GM21367 (cell line): ENCODE measurements around the gene CEP170B.
"Not testable (repeated sequence)": the region's sequence is repeated elsewhere in the genome, so short reads cannot be mapped to it uniquely, and the experiment has no call there.

Source experiments
- ATAC-seq: cut with Tn5 transposase; IDR thresholded peaks from one replicate; pipeline ENCODE4 v1.9.1; 2021; ENCODE audit not compliant: unreplicated experiment

Gene CEP170B

DNA sequence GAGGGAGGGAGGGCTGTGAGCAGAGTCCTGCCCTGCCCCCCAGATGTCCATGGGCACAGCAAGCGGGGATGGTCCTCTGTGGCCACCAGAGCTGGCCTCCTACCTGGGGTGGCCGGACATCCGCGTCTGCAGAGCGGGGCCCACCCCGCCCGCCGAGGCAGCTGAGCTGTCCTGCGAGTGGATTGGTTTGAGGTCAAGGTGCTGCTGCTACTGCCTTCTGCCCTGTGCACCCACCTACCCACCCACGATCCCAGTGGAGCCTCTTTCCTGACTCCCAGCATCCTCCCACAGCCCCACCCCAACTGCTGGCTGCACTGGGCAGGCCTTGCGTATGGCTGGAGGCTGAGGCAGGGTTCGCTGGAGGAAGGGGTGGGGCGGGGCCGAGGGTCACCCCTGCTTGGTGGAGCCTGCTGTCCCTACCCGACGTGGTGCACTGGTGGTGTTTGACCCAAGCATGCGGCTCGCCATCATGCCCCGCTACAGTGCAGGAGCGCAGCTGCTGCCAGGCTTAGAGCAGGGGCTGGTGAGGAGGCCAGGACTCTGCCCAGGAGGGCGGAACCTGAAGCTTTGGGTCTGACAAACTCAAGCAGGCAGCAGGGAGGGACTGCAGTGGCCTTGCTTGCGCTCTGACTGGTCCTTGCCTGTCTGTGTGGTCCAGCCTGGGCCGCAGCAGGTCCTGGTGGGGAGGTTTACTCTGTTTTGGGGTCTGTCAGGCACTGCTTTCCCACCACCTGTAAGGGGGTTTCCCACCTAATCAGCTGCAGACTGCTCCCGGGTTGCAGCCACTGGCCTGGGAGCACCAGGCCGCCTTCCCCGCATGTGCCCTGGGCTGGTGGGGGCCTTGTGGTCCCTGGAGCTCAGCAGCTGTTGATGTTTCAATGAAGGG is 23.7 kb downstream of the CEP170B start:
- ATAC-seq = no peak

DNA sequence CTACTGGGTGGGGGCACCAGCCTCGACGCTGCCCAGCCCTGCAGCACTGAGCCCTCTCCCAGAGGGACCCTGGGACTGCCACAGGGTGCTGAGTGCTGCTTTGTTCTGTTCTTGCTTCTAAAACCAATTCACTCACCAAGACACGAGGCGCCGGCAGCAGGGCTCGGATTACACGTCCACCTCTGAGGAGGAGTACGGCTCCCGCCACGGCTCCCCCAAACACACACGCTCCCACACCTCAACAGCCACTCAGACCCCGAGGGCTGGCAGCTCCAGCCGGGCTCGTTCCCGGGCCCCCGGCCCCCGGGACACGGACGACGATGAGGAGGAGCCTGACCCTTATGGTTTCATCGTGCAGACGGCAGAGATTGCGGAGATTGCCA is 24.3 kb downstream of the CEP170B start:
- no peak for ATAC-seq

DNA sequence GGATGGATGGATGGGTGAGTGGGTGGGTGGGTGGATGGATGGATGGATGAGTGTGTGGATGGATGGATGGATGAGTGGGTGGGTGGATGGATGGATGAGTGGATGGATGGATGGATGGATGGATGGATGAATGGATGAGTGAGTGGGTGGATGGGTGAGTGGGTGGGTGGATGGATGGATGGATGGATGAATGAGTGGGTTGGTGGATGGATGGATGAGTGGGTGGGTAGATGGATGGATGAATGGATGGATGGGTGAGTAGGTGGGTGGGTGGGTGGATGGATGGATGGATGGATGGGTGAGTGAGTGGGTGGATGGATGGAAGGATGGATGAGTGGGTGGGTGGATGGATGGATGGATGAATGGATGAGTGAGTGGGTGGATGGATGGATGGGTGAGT is 25.2 kb downstream of the CEP170B start:
- not testable (repeated sequence) for ATAC-seq

DNA sequence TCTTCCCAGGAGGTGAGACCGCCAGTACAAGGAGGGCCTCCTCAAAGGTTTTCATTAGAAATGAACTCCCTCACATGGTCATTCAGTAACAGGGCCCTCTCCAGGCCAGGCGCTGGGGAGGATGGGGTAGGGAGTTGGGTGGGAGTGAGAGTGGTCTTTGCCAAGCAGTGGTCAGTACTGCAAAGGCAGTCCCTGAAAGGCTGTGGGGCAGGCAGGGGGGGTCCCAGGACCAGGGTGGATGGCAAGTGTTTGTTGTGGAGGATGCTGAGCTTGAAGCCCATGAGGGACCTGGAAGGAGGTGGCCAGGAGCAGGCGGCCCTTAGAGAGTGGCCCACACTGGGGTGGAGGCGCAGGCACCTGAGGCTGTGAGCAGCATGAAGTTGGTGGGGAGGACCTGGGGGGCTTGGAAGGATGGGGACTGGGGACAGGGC is 26.1 kb downstream of the CEP170B start:
- ATAC-seq = no peak

DNA sequence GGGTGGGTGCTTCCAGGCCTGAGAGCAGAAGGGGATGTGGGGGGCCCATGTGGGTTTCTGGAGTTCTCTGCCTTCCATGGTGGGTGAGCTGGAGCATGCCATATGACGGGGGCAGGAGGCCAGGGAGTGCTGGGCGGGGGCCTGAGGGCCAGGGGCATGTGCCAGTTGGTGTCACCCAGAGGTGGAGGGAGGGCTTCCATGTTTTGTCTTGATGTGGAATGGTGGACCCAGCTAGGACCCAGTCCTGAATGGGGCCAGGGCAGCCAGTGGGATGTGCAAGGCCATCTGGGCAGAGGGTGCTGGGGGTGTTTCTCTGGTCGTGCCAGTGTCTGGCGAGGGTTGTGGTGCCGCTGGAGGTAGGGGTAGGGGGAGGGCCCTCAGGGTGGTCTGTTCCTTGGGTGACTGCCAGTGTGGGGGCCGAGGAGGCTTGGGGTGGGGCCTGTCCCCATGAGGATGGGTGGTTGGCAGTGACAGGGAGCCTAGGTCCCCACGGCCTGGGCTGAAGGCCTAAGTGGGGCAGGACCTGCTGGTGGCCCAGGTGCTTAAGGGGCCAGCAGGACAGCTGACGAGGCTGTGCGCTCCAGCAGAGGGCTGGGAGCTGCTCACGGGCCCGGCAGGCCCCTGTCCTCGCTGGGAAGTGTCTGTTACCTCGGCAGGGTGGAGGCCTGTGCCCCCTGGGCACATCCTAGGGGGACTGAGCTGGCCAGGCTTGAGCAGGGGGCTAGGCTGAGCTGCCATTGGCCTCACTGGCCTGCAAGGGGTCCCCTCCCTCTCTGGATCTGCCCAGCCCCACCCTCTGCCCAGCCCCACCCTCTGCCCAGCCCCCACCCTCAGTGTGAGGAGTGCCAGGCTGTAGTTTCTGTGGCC is 26.8 kb downstream of the CEP170B start:
- ATAC-seq = no peak

DNA sequence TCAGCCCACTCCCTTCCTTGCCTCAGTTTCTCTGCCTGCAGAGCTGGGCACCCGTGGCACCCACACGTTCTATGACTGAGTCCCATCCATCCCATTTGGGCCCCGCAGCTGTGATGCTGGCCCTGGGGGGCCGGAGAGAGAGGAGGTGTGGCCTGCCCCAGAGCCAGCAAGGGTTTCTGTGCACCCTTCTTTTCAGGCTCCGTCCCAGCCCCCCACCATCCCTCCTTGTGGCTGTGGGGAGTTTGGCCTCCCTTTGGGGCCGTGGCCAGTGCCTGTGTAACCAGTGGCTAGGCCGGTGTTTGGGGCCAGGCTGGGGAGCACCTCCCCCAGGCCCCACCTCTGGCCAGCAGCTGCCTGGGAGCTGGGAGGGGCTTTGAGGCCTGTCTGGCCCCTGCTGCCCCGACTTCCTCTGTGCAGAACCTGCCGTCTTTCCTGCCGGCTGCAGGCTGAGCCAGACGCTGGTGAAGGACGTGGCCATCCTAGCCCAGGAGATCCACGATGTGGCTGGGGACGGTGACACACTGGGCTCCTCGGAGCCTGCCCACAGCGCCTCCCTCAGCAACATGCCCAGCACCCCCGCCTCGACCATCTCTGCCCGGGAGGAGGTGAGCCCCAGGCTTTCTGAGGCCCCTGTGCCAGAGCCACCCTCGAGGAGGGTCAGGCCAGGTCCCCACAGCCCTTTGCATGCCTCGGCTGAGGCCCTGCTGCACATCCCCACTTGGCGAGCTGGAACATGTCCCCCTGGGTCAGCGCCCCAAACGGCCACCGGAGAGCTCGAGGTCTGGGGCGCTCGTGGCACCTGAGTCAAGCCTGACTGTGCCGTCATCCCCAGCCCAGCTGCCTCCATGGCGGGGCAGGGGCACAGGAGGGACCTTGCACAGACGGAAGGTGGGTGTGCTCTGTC is 27.7 kb downstream of the CEP170B start:
- ATAC-seq = no peak

DNA sequence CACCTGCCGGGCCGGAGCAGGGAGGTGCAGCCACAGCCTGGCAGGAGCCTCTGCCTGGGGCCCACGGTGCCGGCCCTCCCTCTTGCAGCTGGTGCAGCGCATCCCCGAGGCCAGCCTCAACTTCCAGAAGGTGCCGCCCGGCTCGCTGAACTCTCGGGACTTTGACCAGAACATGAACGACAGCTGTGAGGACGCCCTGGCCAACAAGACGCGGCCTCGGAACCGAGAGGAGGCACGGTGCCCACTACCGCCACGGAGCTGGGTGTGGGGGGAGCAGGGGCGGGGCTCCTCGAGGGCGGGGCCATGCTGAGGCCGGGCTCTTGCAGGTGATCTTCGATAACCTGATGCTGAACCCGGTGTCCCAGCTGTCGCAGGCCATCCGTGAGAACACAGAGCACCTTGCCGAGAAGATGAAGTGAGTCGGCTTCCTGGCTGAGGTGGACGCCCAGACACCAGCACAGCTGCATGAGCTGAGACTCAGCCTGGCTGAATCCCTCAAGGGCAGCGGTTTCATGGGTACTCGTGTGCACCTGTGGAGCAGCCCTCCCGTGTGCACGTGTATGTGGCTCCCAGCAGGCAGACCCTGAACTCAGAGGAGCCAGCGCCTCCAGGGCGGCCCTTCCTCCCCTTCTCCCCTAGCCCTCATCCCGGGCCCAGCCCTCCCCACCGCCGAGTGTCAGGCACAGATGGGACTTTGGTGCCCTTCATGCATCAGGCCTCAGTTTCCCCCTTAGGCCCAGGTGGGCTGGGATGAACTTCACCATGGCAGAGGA is 28.6 kb downstream of the CEP170B start:
- ATAC-seq = no peak

DNA sequence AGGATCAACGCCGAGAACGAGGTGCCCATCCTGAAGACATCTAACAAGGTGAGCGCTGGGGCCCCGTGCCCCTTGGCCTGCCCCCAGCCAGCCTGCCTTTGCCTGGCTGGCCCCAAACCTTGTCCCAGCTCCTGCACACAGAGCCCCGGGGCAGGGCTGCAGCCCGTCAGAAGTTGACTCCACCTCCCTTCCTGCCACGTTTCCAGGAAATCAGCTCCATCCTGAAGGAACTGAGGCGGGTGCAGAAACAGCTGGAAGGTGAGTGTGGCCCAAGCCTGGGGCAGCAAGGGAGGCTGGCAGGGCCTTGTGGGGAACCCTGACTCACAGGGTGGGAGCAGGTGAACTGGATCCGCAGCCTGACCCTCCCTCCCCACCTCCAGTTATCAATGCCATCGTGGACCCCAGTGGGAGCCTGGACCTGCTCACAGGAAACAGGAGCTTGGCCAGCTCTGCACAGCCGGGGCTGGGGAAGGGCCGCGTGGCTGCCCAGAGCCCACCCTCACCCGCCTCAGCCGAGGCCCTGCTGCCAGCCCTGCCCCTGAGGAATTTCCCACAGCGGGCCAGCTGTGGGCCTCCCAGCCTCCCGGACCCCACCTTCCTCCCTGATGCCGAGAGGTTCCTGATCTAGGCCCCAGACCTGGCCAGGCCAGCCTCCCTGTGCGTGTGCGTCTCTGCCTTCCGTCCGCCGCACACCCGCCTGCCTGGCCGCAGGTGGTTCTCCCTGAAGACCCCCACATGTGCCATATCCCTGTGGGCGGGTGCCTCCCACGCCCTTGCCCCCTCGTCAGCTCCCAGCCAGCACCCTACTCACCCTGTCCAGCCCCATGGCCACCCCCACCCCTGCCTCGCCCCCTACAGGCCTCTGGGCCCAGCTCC is 29.5 kb downstream of the CEP170B start:
- ATAC-seq = no peak

DNA sequence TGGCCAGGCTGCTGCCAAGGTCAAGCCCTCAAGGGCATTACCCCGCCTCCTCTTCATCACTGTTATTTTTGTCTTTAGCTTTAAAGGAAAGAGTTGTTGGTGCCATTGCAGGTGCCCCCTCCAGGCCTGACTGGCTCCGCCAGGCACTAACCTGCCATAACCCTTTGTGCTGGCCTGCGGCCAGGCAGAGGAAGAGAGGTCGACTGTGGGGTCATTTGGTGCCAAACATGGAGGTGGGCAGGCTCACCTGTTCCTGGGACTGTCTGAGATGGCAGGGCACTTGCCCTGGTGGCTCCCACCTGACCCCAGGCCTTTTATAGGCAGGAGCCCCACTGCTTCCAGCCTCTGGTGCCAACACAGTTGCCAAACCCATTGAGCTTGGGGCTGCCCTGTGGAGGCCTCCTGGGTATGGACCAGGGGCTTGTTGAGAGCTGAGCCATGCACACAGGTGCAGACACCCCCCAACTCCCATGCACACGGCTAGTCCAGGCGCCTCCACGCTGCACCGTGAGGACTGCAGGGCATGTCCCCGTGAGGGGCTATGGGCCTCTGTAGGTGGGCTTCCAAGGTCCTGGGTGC is 30.2 kb downstream of the CEP170B start:
- ATAC-seq = no peak

DNA sequence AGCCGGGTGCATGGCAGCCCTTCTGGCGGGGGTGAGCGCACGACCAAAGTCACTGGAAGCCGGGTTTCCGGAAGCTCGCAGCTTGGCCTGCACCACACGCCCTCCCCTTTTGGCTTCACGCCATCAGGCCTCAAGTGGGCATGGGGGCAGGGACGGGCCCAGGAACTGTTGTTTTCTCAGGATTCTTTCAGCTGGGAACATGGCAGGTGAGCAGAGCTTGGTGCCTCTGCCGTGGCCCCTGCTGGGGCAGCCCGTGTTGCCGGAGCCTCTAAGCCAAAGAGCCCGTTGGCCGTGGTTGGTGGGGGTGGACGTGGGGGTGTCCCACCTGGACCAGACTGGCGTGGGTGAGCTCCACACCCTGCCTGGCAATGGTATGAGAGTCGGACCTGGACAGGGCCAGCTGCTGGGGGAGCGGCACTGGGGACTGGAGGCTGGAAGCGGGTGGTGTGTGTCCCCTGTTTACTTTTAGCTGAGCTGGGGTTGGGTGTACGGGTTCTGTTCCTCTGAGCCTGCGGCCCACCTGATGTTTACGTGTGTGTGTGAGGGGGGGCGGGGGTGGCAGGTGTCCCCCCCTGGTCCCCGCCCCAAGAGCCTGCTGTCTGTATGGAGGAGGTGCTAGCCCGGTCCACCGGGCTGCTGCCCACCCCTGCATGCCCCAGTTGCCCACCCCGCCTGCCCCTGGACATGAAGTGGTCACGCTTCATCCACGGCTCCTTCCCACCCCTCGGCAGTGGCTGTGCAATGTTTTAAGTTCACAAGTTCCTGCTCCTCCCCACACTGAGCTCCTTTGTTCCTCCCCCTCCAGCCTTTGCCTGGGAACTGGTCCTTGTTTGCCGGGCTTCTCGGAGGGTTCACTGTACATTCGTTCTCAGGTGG is 31.0 kb downstream of the CEP170B start:
- ATAC-seq = no peak

DNA sequence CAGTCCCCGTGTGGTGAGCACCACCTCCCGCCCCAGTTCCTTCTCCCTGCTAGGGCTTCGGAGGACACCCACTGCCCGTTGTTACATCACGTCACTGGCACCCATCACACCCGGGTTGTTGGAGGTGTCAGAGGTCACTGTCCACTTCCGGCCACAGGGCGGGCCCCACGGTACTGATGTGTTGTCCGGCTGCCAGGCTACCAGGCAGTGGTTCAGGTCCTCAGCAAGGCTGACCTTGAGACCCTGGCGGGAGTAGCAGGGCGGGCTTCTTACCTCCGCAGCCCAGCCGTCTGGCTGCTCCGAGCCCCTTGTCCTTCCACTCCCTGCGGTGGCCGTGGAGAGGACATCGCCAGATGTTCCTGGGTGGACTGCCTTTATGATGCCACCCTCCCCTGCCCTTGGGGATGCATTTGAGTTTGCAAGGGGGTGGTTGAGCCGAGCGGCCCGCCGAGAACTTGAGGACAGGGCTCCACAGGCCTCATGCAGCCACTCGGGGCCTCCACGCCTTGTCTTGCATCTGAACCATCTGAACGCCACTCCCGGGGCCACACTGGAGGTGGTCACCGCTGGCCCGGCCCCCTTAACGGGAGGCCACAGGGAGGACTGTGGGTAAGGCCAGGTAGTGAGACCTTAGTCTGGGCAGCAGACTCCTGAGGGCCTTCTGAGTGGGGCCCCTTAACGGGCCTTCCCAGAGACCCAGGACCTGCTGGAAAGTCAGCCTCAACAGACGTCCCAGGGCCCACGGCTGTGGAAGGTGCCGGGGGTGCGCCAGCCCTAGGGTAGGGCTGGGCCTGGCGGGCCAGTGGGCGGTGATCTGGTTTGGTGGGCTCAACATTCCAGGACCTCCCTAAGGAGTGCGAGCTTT is 32.5 kb downstream of the CEP170B start:
- ATAC-seq = no peak

DNA sequence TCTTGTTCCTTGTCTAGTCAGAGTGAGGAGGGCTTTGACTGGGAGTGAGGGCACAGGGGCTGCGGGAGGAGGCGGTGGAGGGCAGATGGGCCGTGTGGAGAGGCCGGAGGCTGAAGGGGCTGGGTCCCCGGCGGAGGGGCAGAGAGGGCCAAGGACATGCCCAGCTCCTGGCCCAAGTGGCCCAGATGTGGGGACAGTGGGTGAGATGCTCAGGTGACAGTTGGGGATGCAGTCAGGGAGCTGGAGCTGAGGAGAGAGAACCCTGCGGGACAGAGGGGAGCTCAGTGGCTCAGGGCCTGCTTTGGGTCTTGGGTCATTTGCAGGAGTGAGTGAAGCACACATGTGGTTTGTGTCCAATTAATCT is 33.1 kb downstream of the CEP170B start:
- ATAC-seq = no peak

DNA sequence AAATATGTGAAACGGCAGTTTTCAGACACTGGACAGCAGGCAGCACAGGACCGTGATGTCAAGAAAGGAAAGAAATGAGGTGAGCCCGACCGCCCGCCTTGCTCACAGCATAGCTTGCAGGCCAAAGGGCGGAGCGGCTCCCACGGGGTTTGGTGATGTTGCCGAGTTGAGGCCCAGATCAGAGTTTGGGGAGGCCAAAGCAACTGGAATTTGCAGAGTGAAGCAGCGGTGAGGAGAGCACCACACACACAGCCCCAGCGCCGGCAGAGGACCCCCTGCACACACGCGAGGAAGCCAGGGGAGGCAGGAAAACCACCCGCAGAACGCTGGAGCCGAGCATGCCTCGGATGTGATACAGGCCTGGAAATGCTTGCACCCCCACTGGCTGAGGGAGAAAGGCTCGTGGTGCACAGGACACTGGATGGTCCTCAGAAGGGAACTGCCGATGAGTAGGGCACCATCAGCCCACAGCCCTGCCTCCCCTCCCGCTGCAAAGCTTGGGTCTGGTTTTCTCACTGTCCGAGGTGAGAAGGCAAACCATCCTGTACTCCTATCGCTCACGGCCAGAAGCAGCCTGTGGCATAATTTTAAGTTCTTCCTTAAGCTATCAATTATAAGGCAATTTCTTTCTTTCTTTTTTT is 33.9 kb downstream of the CEP170B start:
- no peak for ATAC-seq

DNA sequence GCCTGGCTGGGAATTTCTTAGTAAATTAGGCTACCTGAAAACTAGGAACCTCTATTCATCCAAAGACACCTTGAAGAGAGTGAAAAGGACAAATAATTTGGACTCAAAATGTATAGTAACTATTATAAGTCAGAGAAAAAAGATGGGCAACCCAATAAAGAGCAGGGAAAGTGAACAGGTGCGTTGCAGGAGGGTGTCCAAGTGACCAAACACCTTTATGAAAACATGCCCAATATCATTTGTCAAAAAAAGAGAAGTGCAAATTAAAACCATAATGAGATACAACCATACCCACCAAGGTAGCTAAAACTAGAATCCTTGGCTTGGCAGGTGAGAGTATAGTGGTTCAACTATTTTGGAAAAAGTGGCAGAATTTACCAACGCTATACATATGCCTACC is 34.7 kb downstream of the CEP170B start:
- ATAC-seq = no peak

DNA sequence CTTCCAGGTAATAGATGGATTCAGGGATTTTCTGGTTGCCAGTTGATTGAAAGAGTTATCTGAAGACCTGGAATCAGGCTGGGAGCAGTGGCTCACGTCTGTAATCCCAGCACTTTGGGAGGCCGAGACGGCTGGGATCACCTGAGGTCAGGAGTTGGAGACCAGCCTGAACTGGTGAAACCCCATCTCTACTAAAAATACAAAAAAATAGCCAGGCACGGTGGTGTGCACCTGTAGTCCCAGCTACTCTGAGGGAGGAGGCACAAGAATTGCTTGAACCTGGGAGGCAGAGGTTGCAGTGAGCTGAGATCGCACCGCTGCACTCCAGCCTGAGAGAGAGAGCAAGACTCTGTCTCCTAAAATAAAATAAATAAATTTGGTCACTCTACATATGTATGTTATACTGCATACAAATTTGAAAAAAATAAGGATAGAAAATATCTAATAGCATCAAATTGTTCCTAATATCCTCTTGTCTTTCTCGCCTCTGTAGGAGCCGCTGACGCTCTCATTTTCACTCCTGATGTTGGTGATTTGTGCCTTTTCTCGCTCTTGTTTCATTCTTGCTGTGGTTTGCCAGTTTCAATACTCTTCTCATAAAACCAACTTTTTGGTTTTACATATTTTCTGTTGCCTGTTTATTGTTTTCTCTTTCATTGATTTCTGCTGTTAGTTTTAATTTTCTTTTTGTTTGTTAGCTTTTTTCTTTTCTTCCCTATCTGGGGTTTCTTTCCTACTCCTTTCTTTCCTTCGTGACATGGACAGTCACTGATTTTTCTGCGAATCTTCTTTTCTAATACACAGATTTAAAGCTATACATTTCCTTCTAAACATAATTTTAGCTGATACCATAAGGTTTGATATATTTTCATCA is 35.8 kb downstream of the CEP170B start:
- ATAC-seq = no peak

DNA sequence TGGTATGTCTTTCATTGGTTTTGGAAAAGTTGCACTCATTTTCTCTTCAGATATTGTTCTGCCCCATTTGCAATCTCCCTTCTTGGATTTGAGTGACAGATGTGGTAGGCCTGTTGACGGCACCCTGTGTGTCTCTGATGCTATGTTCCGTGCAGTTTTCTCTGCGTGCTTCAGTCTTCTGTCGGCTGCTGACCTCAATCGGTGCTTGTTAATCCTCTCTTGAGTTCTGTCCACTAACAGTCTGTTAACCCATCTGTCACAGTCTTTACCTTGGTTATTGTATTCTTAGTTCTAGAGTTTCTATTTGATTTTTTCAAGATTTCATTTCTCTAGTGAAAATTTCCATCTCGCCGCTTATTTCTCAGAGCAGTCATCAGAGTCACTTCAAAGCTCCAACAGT is 38.9 kb downstream of the CEP170B start:
- no peak for ATAC-seq
